Activated CD8-positive, alpha-beta memory T cell treated with anti-CD3 and anti-CD28 coated beads for 4 hours (primary cell): ENCODE results near the gene GNL1.
"Not testable (repeated sequence)": the region's sequence is repeated elsewhere in the genome, so short reads cannot be mapped to it uniquely, and the experiment has no call there.

Experiments used
- DNase-seq, 2 donors: peaks; one replicate each; pipeline ENCODE4 v3.0.0-alpha.2; 2020; ENCODE audit warnings: low read depth in 2 of 2

The GNL1 gene

GRCh38 chr6:30495993-30496392 is 60.3 kb downstream of the GNL1 start:
- DNase-seq = no peak

DNA sequence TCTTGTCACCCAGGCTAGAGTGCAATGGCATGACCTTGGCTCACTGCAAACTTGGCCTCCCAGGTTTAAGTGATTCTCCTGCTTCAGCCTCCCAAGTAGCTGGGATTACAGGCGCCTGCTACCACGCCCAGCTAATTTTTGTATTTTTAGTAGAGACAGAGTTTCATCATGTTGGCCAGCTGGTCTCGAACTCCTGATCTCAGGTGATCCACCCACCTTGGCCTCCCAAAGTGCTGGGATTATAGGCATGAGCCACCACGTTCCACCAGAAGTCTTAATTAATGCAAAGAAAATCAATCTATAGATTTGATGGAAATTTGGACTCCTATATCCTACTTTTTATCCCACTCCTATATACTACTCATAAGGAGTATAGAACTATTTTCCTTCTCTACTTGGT is 61.2 kb downstream of the GNL1 start:
- DNase-seq = not testable (repeated sequence)

GRCh38 chr6:30494291-30494861 is 61.9 kb downstream of the GNL1 start:
- no peak for DNase-seq

- no peak for DNase-seq
Measured at GRCh38 chr6:30493643-30494250, 62.5 kb downstream of the GNL1 start.

- no peak for DNase-seq
Measured at GRCh38 chr6:30491991-30492952, 64.0 kb downstream of the GNL1 start.
